Liver (tissue), 9 donors: Measurements from ENCODE around the gene MEF2A. TPM values are rescaled to one million over a fixed set of nuclear protein-coding genes. Genes with fewer than 3 reads are reported as not detected.

Source experiments
- DNase-seq: peaks from one replicate; pipeline ENCODE4 v3.0.0-alpha.2; 2017; ENCODE audit warnings: low spot score
- H3K27ac ChIP-seq, 2 donors: one replicate each; pipeline ENCODE4 v1.7.0; 2013; ENCODE audit warnings: inconsistent platforms in 2 of 2, low read length in 2 of 2, control low read depth in 1 of 2, low read depth in 1 of 2, mild to moderate bottlenecking in 1 of 2
- H3K27me3 ChIP-seq, 4 donors: one replicate each; pipeline versions ENCODE4 v1.6.1 to v1.7.0; 2013; ENCODE audit warnings: low read length in 3 of 4, inconsistent platforms in 1 of 4, mild to moderate bottlenecking in 1 of 4, moderate library complexity in 1 of 4; ENCODE audit not compliant: control insufficient read depth in 4 of 4, insufficient read depth in 4 of 4
- H3K36me3 ChIP-seq, 4 donors: one replicate each; pipeline versions ENCODE4 v1.6.1 to v1.7.0; 2013; ENCODE audit warnings: low read length in 3 of 4, mild to moderate bottlenecking in 3 of 4, low read depth in 1 of 4, moderate library complexity in 1 of 4; ENCODE audit not compliant: control insufficient read depth in 4 of 4, insufficient read depth in 3 of 4
- H3K4me1 ChIP-seq, 4 donors: one replicate each; pipeline versions ENCODE4 v1.6.1 to v1.7.0; 2013; ENCODE audit warnings: low read length in 3 of 4, mild to moderate bottlenecking in 3 of 4, moderate library complexity in 1 of 4; ENCODE audit not compliant: control insufficient read depth in 4 of 4, insufficient read depth in 4 of 4
- H3K4me3 ChIP-seq, 3 donors: one replicate each; pipeline versions ENCODE4 v1.6.1 to v1.7.0; 2013; ENCODE audit warnings: low read length in 3 of 3, control low read depth in 1 of 3, low read depth in 1 of 3, mild to moderate bottlenecking in 1 of 3
- H3K9ac ChIP-seq, 2 donors: one replicate each; pipeline ENCODE4 v1.7.0; 2013; ENCODE audit warnings: low read length in 2 of 2, mild to moderate bottlenecking in 2 of 2, moderate library complexity in 2 of 2, control low read depth in 1 of 2, low read depth in 1 of 2
- H3K9me3 ChIP-seq, 4 donors: one replicate each; pipeline versions ENCODE4 v1.6.1 to v1.7.0; 2013; ENCODE audit warnings: low read length in 3 of 4; ENCODE audit not compliant: control insufficient read depth in 4 of 4
- ATF3 ChIP-seq: IDR thresholded peaks from 2 replicates; pipeline ENCODE4 v1.6.1; 2016; ENCODE audit warnings: antibody characterized with exemption
- CTCF ChIP-seq: fragments of 150-350 bp; IDR thresholded peaks from 2 replicates; pipeline ENCODE4 v1.5.1; 2017; ENCODE audit warnings: improper control_type of control experiment, low read depth, low read length; ENCODE audit not compliant: missing input control
- EGR1 ChIP-seq, 2 donors: IDR thresholded peaks; 2 replicates each; pipeline ENCODE4 v1.6.1; 2016 to 2018; ENCODE audit warnings: antibody characterized with exemption in 2 of 2, low read depth in 2 of 2
- FOXA1 ChIP-seq: IDR thresholded peaks from 2 replicates; pipeline ENCODE4 v1.6.1; 2016; ENCODE audit warnings: antibody characterized with exemption
- FOXA2 ChIP-seq: IDR thresholded peaks from 2 replicates; pipeline ENCODE4 v1.6.1; 2016; ENCODE audit warnings: antibody characterized with exemption
- GABPA ChIP-seq, 2 donors: IDR thresholded peaks in 1 of 2; conservative IDR thresholded peaks in 1 of 2; 2 replicates each; pipeline ENCODE4 v1.6.1; 2016; ENCODE audit warnings: antibody characterized with exemption in 2 of 2, mild to moderate bottlenecking in 1 of 2, moderate library complexity in 1 of 2
- HNF4A ChIP-seq, 2 donors: conservative IDR thresholded peaks; 2 replicates each; pipeline ENCODE4 v1.6.1; 2016; ENCODE audit warnings: antibody characterized with exemption in 2 of 2, mild to moderate bottlenecking in 2 of 2
- HNF4G ChIP-seq: IDR thresholded peaks from 2 replicates; pipeline ENCODE4 v1.6.1; 2016; ENCODE audit warnings: antibody characterized with exemption
- JUND ChIP-seq, 2 donors: IDR thresholded peaks; 2 replicates each; pipeline ENCODE4 v1.6.1; 2016; ENCODE audit warnings: antibody characterized with exemption in 2 of 2
- MAX ChIP-seq: IDR thresholded peaks from 2 replicates; pipeline ENCODE4 v1.6.1; 2016; ENCODE audit warnings: antibody characterized with exemption
- NR2F2 ChIP-seq: IDR thresholded peaks from 2 replicates; pipeline ENCODE4 v1.6.1; 2016; ENCODE audit warnings: antibody characterized with exemption
- RAD21 ChIP-seq, 2 donors: IDR thresholded peaks; 2 replicates each; pipeline ENCODE4 v1.6.1; 2016; ENCODE audit warnings: antibody characterized with exemption in 2 of 2, mild to moderate bottlenecking in 2 of 2
- REST ChIP-seq: IDR thresholded peaks from 2 replicates; pipeline ENCODE4 v1.6.1; 2016; ENCODE audit warnings: antibody characterized with exemption, mild to moderate bottlenecking
- RXRA ChIP-seq, 2 donors: IDR thresholded peaks; 2 replicates each; pipeline ENCODE4 v1.6.1; 2017 to 2018; ENCODE audit warnings: antibody characterized with exemption in 2 of 2, mild to moderate bottlenecking in 1 of 2
- SP1 ChIP-seq: IDR thresholded peaks from 2 replicates; pipeline ENCODE4 v1.6.1; 2018; ENCODE audit warnings: antibody characterized with exemption, mild to moderate bottlenecking
- TAF1 ChIP-seq: conservative IDR thresholded peaks from 2 replicates; pipeline ENCODE4 v1.6.1; 2016; ENCODE audit warnings: antibody characterized with exemption, mild to moderate bottlenecking
- YY1 ChIP-seq: IDR thresholded peaks from 2 replicates; pipeline ENCODE4 v1.6.1; 2016; ENCODE audit warnings: antibody characterized with exemption, mild to moderate bottlenecking
- ZBTB33 ChIP-seq: IDR thresholded peaks from 2 replicates; pipeline ENCODE4 v1.6.1; 2016; ENCODE audit warnings: antibody characterized with exemption
- WGBS: extraction: QIAGEN DNeasy Blood & Tissue Kit; methylation state at CpG from one replicate; pipeline ENCODE4 v1.1.7; 2013; 5-methylcytosine and 5-hydroxymethylcytosine counted together
- polyA plus RNA-seq, 2 donors: library from polyadenylated mRNA; stranded (reverse) in 1 of 2; unstranded in 1 of 2; fragments of 200-250 nt in 1 of 2; fragments of >200 nt in 1 of 2; fragmentation: Nextera tagmentation in 1 of 2; extraction: Ambion mirVana in 1 of 2; gene quantifications; one replicate each; pipeline versions ENCODE4 v1.2.1 to v1.2.3, GENCODE V29; 2013 to 2015
- total RNA-seq, 2 donors: library from RNA; depleted of rRNA; stranded (reverse); fragments of >200 nt; gene quantifications; one replicate each; pipeline ENCODE4 v1.2.3, GENCODE V29; 2014
- donor health status: healthy.
- donor health status: healthy.
- donor health status: healthy.
- donor health status: healthy.
- donor health status: healthy.

Gene MEF2A
- total and polyA plus RNA-seq, 4 donors, result 8.5 to 45.9 (median 18.2) TPM

GRCh38 chr15:99571299-99571698 is 5.5 kb downstream of the MEF2A start:
- Histone ChIP-seq H3K27ac (no peak overlapping the region), H3K9ac (no peak overlapping the region), H3K9me3 (no peaks in the 10 kb centered on the region), H3K36me3 (peaks cover 0 to 2% (median 0%) of the 10 kb centered on the region in 4 donors), H3K27me3 (no peaks in the 10 kb centered on the region), H3K4me3 (no peak overlapping the region), H3K4me1 (peaks cover 5 to 52% (median 39%) of the 10 kb centered on the region in 4 donors)
- no peak for TF ChIP-seq HNF4G
- no peak for TF ChIP-seq CTCF
- 90% methylated on average over 3 of the region's 3 CpGs for WGBS
- no peak for DNase-seq

GRCh38 chr15:99574048-99574447 is 8.3 kb downstream of the MEF2A start:
- Histone ChIP-seq H3K4me3 (no peak overlapping the region), H3K9me3 (no peaks in the 10 kb centered on the region), H3K9ac (no peak overlapping the region), H3K27me3 (no peaks in the 10 kb centered on the region), H3K4me1 (peaks cover 4 to 51% (median 37%) of the 10 kb centered on the region in 4 donors), H3K27ac (peak overlapping the region; percentile 35 to 53), H3K36me3 (peaks cover 0 to 2% (median 0%) of the 10 kb centered on the region in 4 donors)
- 30% methylated on average over 4 of the region's 4 CpGs for WGBS
- no peak for DNase-seq
- TF ChIP-seq HNF4A (conservative IDR thresholded peaks at IDR 0.05) (peak; percentile 86 to 89), RAD21 (IDR thresholded peaks at IDR 0.05) (peak in 1 of 2 donors; percentile 26), ATF3 (no peak), SP1 (peak; percentile 46), NR2F2 (no peak), REST (no peak), HNF4G (peak; percentile 55), FOXA2 (peak; percentile 23), EGR1 (IDR thresholded peaks at IDR 0.05; ENCODE audit: low read depth in 2 of 2) (no peak), CTCF (no peak), YY1 (peak; percentile 52), FOXA1 (no peak), RXRA (IDR thresholded peaks at IDR 0.05) (peak; percentile 26 to 50), TAF1 (no peak), ZBTB33 (no peak), GABPA (IDR thresholded peaks at IDR 0.05 in 1 of 2, conservative IDR thresholded peaks at IDR 0.05 in 1 of 2) (no peak), MAX (no peak), JUND (IDR thresholded peaks at IDR 0.05) (peak; percentile 48 to 51)
